Prostate gland (tissue), 2 donors: Measurements from ENCODE around the gene LARP7. TPM values are rescaled to one million over a fixed set of nuclear protein-coding genes. Genes with fewer than 3 reads are reported as not detected.

Experiments used
- DNase-seq: peaks from one replicate; pipeline ENCODE4 v3.0.0-alpha.2; 2019; ENCODE audit warnings: low spot score
- H3K27ac ChIP-seq, 2 donors: fragments of 200-600 bp; sonication (generic); 2 replicates each; pipeline ENCODE4 v1.5.1; 2017 to 2019
- H3K27me3 ChIP-seq: fragments of 200-600 bp; sonication (generic); replicated peaks from 2 replicates; pipeline ENCODE4 v1.5.1; 2019; ENCODE audit not compliant: insufficient read depth
- H3K36me3 ChIP-seq, 2 donors: fragments of 200-600 bp; sonication (generic); 1 replicate in 1 of 2; 2 replicates in 1 of 2; pipeline versions ENCODE4 v1.5.1 to v1.8.1; 2017 to 2019
- H3K4me1 ChIP-seq: fragments of 200-600 bp; sonication (generic); replicated peaks from 2 replicates; pipeline ENCODE4 v1.5.1; 2019
- H3K4me3 ChIP-seq, 2 donors: fragments of 200-600 bp; sonication (generic); 2 replicates each; pipeline ENCODE4 v1.5.1; 2017 to 2019
- H3K9me3 ChIP-seq: fragments of 200-600 bp; sonication (generic); 2 replicates; pipeline ENCODE4 v1.5.1; 2017
- POLR2A ChIP-seq: fragments of 450-650 bp; IDR thresholded peaks from one replicate; pipeline ENCODE4 v1.6.1; 2016; ENCODE audit warnings: antibody characterized with exemption, mild to moderate bottlenecking
- POLR2AphosphoS5 ChIP-seq: sonication (generic); formaldehyde crosslinking; IDR thresholded peaks from one replicate; pipeline ENCODE4 v1.6.1; 2017; ENCODE audit warnings: antibody characterized with exemption
- WGBS: methylation state at CpG from one replicate; pipeline ENCODE4 v1.1.5; 2018; 5-methylcytosine and 5-hydroxymethylcytosine counted together
- intact Hi-C: fragments of 100-400 bp; cut with DNase I; formaldehyde crosslinking; loops from one replicate; pipeline ENCODE4 v1.14.2; 2022
- total RNA-seq, 2 donors: library from RNA; depleted of rRNA; stranded (reverse); fragments of >200 nt; gene quantifications; one replicate each; pipeline ENCODE4 v1.1.0, GENCODE V29; 2016
- TF ChIP-seq, protein P1 (sequence below), 4 experiments: fragments of 200-600 bp in 2 of 4; fragments of 450-650 bp in 2 of 4; sonication (generic) in 2 of 4; IDR thresholded peaks; 1 replicate in 3 of 4; 2 replicates in 1 of 4; pipeline ENCODE4 v1.5.1; 2016 to 2019; ENCODE audit warnings: antibody characterized with exemption in 4 of 4, mild to moderate bottlenecking in 2 of 4, moderate library complexity in 2 of 4

Gene LARP7
- total RNA-seq, 2 donors from 2014 or later = 26.6 to 35.4 TPM

GRCh38 chr4:112664611-112665010 lies 27.7 kb downstream of the LARP7 start:
- Histone ChIP-seq H3K27ac (no peak overlapping the region), H3K36me3 (no peaks in the 10 kb centered on the region), H3K4me3 (no peak overlapping the region), H3K9me3 (no peaks in the 10 kb centered on the region), H3K4me1 (no peaks in the 10 kb centered on the region), H3K27me3 (no peaks in the 10 kb centered on the region)
- intact Hi-C loops = no loop called here
- peak; percentile 26 for TF ChIP-seq POLR2AphosphoS5
- TF ChIP-seq POLR2A = no peak
- 43% methylated on average over 2 of the region's 2 CpGs for WGBS
- DNase-seq = peak; percentile 10

- TF ChIP-seq POLR2AphosphoS5 = no peak
- no peak for TF ChIP-seq POLR2A
- TF ChIP-seq, protein P1, sequence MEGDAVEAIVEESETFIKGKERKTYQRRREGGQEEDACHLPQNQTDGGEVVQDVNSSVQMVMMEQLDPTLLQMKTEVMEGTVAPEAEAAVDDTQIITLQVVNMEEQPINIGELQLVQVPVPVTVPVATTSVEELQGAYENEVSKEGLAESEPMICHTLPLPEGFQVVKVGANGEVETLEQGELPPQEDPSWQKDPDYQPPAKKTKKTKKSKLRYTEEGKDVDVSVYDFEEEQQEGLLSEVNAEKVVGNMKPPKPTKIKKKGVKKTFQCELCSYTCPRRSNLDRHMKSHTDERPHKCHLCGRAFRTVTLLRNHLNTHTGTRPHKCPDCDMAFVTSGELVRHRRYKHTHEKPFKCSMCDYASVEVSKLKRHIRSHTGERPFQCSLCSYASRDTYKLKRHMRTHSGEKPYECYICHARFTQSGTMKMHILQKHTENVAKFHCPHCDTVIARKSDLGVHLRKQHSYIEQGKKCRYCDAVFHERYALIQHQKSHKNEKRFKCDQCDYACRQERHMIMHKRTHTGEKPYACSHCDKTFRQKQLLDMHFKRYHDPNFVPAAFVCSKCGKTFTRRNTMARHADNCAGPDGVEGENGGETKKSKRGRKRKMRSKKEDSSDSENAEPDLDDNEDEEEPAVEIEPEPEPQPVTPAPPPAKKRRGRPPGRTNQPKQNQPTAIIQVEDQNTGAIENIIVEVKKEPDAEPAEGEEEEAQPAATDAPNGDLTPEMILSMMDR (IDR thresholded peaks at IDR 0.05) = no peak
These were observed 31.2 kb downstream of the LARP7 start for GRCh38 chr4:112668131-112668530.

DNA sequence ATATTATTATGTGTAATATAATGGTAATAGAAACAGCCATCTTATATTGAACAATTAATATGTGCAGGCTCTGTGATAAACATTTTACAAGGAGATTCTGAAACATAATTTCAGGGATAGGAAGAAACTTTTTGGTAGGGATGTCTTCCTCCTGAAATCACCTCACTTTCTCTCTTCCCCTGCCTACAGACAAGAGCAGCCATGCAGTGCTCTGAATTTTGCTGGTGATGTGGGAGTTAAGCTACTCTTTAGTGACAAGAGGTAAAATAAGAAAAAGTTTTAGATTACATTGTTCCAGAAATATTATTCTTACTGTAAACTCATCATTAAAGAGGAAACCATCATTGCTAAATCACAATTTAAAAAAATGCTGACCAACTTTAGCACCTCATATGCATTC lies 36.1 kb downstream of the LARP7 start:
- Histone ChIP-seq H3K4me3 (no peak overlapping the region), H3K27me3 (peaks cover 1% of the 10 kb centered on the region), H3K36me3 (no peaks in the 10 kb centered on the region), H3K27ac (no peak overlapping the region), H3K4me1 (no peaks in the 10 kb centered on the region), H3K9me3 (no peaks in the 10 kb centered on the region)
- intact Hi-C loops = no loop called here
- no peak for DNase-seq
- TF ChIP-seq POLR2A (no peak), POLR2AphosphoS5 (no peak)
- TF ChIP-seq, protein P1 (IDR thresholded peaks at IDR 0.05) = no peak

More at GRCh38 chr4:112668131-112668530, 31.2 kb downstream of the LARP7 start:
- 83% methylated on average over 3 of the region's 3 CpGs for WGBS
- no peak for DNase-seq
- intact Hi-C loops = no loop called here
- Histone ChIP-seq H3K9me3 (no peaks in the 10 kb centered on the region), H3K27me3 (no peaks in the 10 kb centered on the region), H3K4me3 (no peak overlapping the region), H3K4me1 (no peaks in the 10 kb centered on the region), H3K36me3 (no peaks in the 10 kb centered on the region), H3K27ac (no peak overlapping the region)

GRCh38 chr4:112673686-112674085 lies 36.7 kb downstream of the LARP7 start:
- no peak overlapping the region for H3K4me3 ChIP-seq
- no peak for DNase-seq
- no peaks in the 10 kb centered on the region for H3K9me3 ChIP-seq
- no peak overlapping the region for H3K27ac ChIP-seq
- TF ChIP-seq, protein P1 (IDR thresholded peaks at IDR 0.05) = no peak
- TF ChIP-seq POLR2A (no peak), POLR2AphosphoS5 (no peak)
- intact Hi-C loops = no loop called here
- peaks cover 1% of the 10 kb centered on the region for H3K27me3 ChIP-seq
- no peaks in the 10 kb centered on the region for H3K36me3 ChIP-seq
- H3K4me1 ChIP-seq = no peaks in the 10 kb centered on the region
- WGBS = 59% methylated on average over 1 of the region's 1 CpG

DNA sequence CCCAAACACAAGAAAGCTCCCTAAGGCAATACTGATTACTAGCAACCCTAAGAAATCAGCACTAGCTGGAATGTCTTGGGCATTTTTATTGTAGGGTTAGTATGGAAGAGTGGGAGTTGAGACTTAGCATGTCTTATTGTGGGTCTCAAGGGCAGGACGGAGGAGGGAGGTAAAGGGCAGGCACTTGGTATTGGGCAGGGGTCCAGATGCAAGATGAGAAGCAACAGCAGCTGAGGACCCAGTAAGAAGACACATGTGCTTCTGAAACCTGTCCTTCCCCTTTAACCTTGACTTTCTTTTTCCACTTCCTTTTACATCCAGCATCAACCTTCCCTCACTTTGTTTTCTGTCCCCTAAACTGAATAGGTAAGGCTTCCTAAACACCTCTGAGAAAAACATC lies 37.4 kb downstream of the LARP7 start:
- DNase-seq = no peak

More for the DNA sequence above, 37.4 kb downstream of the LARP7 start:
- 18% methylated on average over 1 of the region's 1 CpG for WGBS
- intact Hi-C loops = no loop called here
- TF ChIP-seq POLR2AphosphoS5 (no peak), POLR2A (no peak)
- TF ChIP-seq, protein P1 (IDR thresholded peaks at IDR 0.05) = no peak
- H3K27ac ChIP-seq = no peak overlapping the region
- no peaks in the 10 kb centered on the region for H3K9me3 ChIP-seq
- no peaks in the 10 kb centered on the region for H3K36me3 ChIP-seq
- H3K4me1 ChIP-seq = no peaks in the 10 kb centered on the region
- H3K4me3 ChIP-seq = no peak overlapping the region
- H3K27me3 ChIP-seq = peaks cover 1% of the 10 kb centered on the region
